ENCODE measurements around the gene CAB39L. TPM values are rescaled to one million over a fixed set of nuclear protein-coding genes. Genes with fewer than 3 reads are reported as not detected.

Gene CAB39L
- polyA plus RNA-seq, 1 donor from 2014 or later = 40.3 TPM

GRCh38 chr13:49419276-49419675 is 24.6 kb downstream of the CAB39L start:
- Histone ChIP-seq H3K9me2 (ENCODE audit: insufficient read depth, low read length) (no peaks in the 10 kb centered on the region), H3K27me3 (ENCODE audit: insufficient read depth, low read depth, low read length) (no peaks in the 10 kb centered on the region), H3K9me3 (ENCODE audit: low read length) (no peaks in the 10 kb centered on the region), H3K4me2 (ENCODE audit: low read length) (no peak overlapping the region), H3K27ac (ENCODE audit: low read length) (no peak overlapping the region), H3K4me3 (ENCODE audit: low read length) (no peak overlapping the region), H4K20me1 (ENCODE audit: insufficient read depth) (no peaks in the 10 kb centered on the region), H3F3A (ENCODE audit: insufficient read depth, low read length, poor library complexity, severe bottlenecking) (no peaks in the 10 kb centered on the region), H3K36me3 (ENCODE audit: insufficient read depth, low read length) (no peaks in the 10 kb centered on the region), H3K9ac (ENCODE audit: low read length) (no peak overlapping the region), H2AFZ (ENCODE audit: low read depth, low read length) (no peak overlapping the region), H3K79me2 (replicated peaks; ENCODE audit: insufficient read depth, low read length) (no peaks in the 10 kb centered on the region)
- TF ChIP-seq RAD21 (conservative IDR thresholded peaks at IDR 0.05) (no peak), EZH2 (IDR thresholded peaks at IDR 0.05; ENCODE audit: borderline replicate concordance, insufficient read depth, low read length, poor library complexity, severe bottlenecking) (no peak), TAF1 (IDR thresholded peaks at IDR 0.05; ENCODE audit: low read depth) (no peak), EP300 (conservative IDR thresholded peaks at IDR 0.05; ENCODE audit: poor library complexity, severe bottlenecking) (no peak), POLR2AphosphoS5 (IDR thresholded peaks at IDR 0.05) (no peak), MXI1 (conservative IDR thresholded peaks at IDR 0.05; ENCODE audit: poor library complexity, severe bottlenecking) (no peak), SMC3 (conservative IDR thresholded peaks at IDR 0.05; ENCODE audit: poor library complexity) (no peak), REST (IDR thresholded peaks at IDR 0.05; ENCODE audit: borderline replicate concordance) (no peak), CTCF (IDR thresholded peaks at IDR 0.05; ENCODE audit: poor library complexity, severe bottlenecking) (no peak)

GRCh38 chr13:49418206-49418605 is 25.7 kb downstream of the CAB39L start:
- no peak overlapping the region for H3K4me2 ChIP-seq (ENCODE audit: low read length)
- no peak for TF ChIP-seq SMC3 (conservative IDR thresholded peaks at IDR 0.05; ENCODE audit: poor library complexity)
- TF ChIP-seq EP300 (conservative IDR thresholded peaks at IDR 0.05; ENCODE audit: poor library complexity, severe bottlenecking) = no peak
- no peak for TF ChIP-seq CTCF (IDR thresholded peaks at IDR 0.05; ENCODE audit: poor library complexity, severe bottlenecking)
- no peak for TF ChIP-seq MXI1 (conservative IDR thresholded peaks at IDR 0.05; ENCODE audit: poor library complexity, severe bottlenecking)
- no peak for TF ChIP-seq POLR2AphosphoS5 (IDR thresholded peaks at IDR 0.05)
- no peak for TF ChIP-seq RAD21 (conservative IDR thresholded peaks at IDR 0.05)
- TF ChIP-seq TAF1 (IDR thresholded peaks at IDR 0.05; ENCODE audit: low read depth) = no peak
- no peak for TF ChIP-seq EZH2 (IDR thresholded peaks at IDR 0.05; ENCODE audit: borderline replicate concordance, insufficient read depth, low read length, poor library complexity, severe bottlenecking)
- no peak for TF ChIP-seq REST (IDR thresholded peaks at IDR 0.05; ENCODE audit: borderline replicate concordance)
- no peak overlapping the region for H3K27ac ChIP-seq (ENCODE audit: low read length)
- H3K27me3 ChIP-seq (ENCODE audit: insufficient read depth, low read depth, low read length) = no peaks in the 10 kb centered on the region
- H3K9me3 ChIP-seq (ENCODE audit: low read length) = no peaks in the 10 kb centered on the region
- H3F3A ChIP-seq (ENCODE audit: insufficient read depth, low read length, poor library complexity, severe bottlenecking) = no peaks in the 10 kb centered on the region
- H3K9ac ChIP-seq (ENCODE audit: low read length) = no peak overlapping the region
- no peak overlapping the region for H2AFZ ChIP-seq (ENCODE audit: low read depth, low read length)
- H4K20me1 ChIP-seq (ENCODE audit: insufficient read depth) = no peaks in the 10 kb centered on the region
- H3K36me3 ChIP-seq (ENCODE audit: insufficient read depth, low read length) = no peaks in the 10 kb centered on the region
- no peak overlapping the region for H3K4me3 ChIP-seq (ENCODE audit: low read length)
- H3K9me2 ChIP-seq (ENCODE audit: insufficient read depth, low read length) = no peaks in the 10 kb centered on the region
- H3K79me2 ChIP-seq (replicated peaks; ENCODE audit: insufficient read depth, low read length) = no peaks in the 10 kb centered on the region
